ENCODE data around the gene PEA15. TPM values are rescaled to one million over a fixed set of nuclear protein-coding genes. Genes with fewer than 3 reads are reported as not detected.
A peak's percentile ranks its signal among the peaks of the same experiment; 100 is the strongest.

The PEA15 gene
- total RNA-seq, 1 donor from 2014 or later, result 70.9 TPM

- no peak for DNase-seq
- Mint-ChIP-seq H3K27ac (peak overlapping the region; percentile 66), H3K9me3 (no peaks in the 10 kb centered on the region), H3K27me3 (no peaks in the 10 kb centered on the region), H3K4me1 (peaks cover 43% of the 10 kb centered on the region), H3K4me3 (no peak overlapping the region), H3K36me3 (ENCODE audit: low read depth) (peaks cover 48% of the 10 kb centered on the region)
- intact Hi-C loops (cut with micrococcal nuclease), result loop anchor here (5.0 kb wide), 1 partner anchor 176 kb away; the partner anchor contains the start of gene PIGM
Observed at GRCh38 chr1:160207771-160208556, 2.8 kb downstream of the PEA15 start.

GRCh38 chr1:160208557-160209320 lies 3.6 kb downstream of the PEA15 start:
- peak overlapping the region; percentile 61 for H3K27ac Mint-ChIP-seq
- no peaks in the 10 kb centered on the region for H3K27me3 Mint-ChIP-seq
- no peak for DNase-seq
- H3K4me1 Mint-ChIP-seq, result peaks cover 43% of the 10 kb centered on the region
- H3K4me3 Mint-ChIP-seq, result no peak overlapping the region
- intact Hi-C loops (cut with micrococcal nuclease), result loop anchor here (5.0 kb wide), 1 partner anchor 176 kb away; the partner anchor contains the start of gene PIGM
- no peaks in the 10 kb centered on the region for H3K9me3 Mint-ChIP-seq
- H3K36me3 Mint-ChIP-seq (ENCODE audit: low read depth), result peaks cover 56% of the 10 kb centered on the region

- intact Hi-C loops (cut with micrococcal nuclease), result loop anchor here (5.0 kb wide), 1 partner anchor 177 kb away; the partner anchor contains the start of gene PIGM
- peaks cover 36% of the 10 kb centered on the region for H3K4me1 Mint-ChIP-seq
- no peak for DNase-seq
- H3K36me3 Mint-ChIP-seq (ENCODE audit: low read depth), result peaks cover 60% of the 10 kb centered on the region
- H3K27me3 Mint-ChIP-seq, result no peaks in the 10 kb centered on the region
- no peaks in the 10 kb centered on the region for H3K9me3 Mint-ChIP-seq
- H3K27ac Mint-ChIP-seq, result peak overlapping the region; percentile 61
- no peak overlapping the region for H3K4me3 Mint-ChIP-seq
Observed at GRCh38 chr1:160209321-160210046, 4.3 kb downstream of the PEA15 start.

- intact Hi-C loops (cut with micrococcal nuclease), result no loop called here
- no peak overlapping the region for H3K27ac Mint-ChIP-seq
- no peak overlapping the region for H3K4me3 Mint-ChIP-seq
- peaks cover 66% of the 10 kb centered on the region for H3K36me3 Mint-ChIP-seq (ENCODE audit: low read depth)
- no peaks in the 10 kb centered on the region for H3K9me3 Mint-ChIP-seq
- H3K4me1 Mint-ChIP-seq, result peaks cover 32% of the 10 kb centered on the region
- DNase-seq, result no peak
- H3K27me3 Mint-ChIP-seq, result no peaks in the 10 kb centered on the region
Observed at GRCh38 chr1:160210561-160210960, 5.4 kb downstream of the PEA15 start.

- peak overlapping the region; percentile 32 for H3K27ac Mint-ChIP-seq
- H3K4me3 Mint-ChIP-seq, result no peak overlapping the region
- peaks cover 72% of the 10 kb centered on the region for H3K36me3 Mint-ChIP-seq (ENCODE audit: low read depth)
- no peaks in the 10 kb centered on the region for H3K27me3 Mint-ChIP-seq
- no peak for DNase-seq
- no peaks in the 10 kb centered on the region for H3K9me3 Mint-ChIP-seq
- peaks cover 32% of the 10 kb centered on the region for H3K4me1 Mint-ChIP-seq
- intact Hi-C loops (cut with micrococcal nuclease), result no loop called here
Observed at GRCh38 chr1:160211046-160211790, 6.0 kb downstream of the PEA15 start.

- Mint-ChIP-seq H3K27me3 (no peaks in the 10 kb centered on the region), H3K27ac (no peak overlapping the region), H3K36me3 (ENCODE audit: low read depth) (peaks cover 63% of the 10 kb centered on the region), H3K4me1 (peaks cover 8% of the 10 kb centered on the region), H3K9me3 (no peaks in the 10 kb centered on the region), H3K4me3 (no peak overlapping the region)
- intact Hi-C loops (cut with micrococcal nuclease), result no loop called here
- no peak for DNase-seq
Observed at GRCh38 chr1:160214481-160215140, 9.4 kb downstream of the PEA15 start.

- DNase-seq, result no peak
- H3K4me3 Mint-ChIP-seq, result no peak overlapping the region
- no peak overlapping the region for H3K27ac Mint-ChIP-seq
- intact Hi-C loops (cut with micrococcal nuclease), result no loop called here
- H3K27me3 Mint-ChIP-seq, result no peaks in the 10 kb centered on the region
- H3K4me1 Mint-ChIP-seq, result no peaks in the 10 kb centered on the region
- H3K36me3 Mint-ChIP-seq (ENCODE audit: low read depth), result peaks cover 68% of the 10 kb centered on the region
- no peaks in the 10 kb centered on the region for H3K9me3 Mint-ChIP-seq
Observed at GRCh38 chr1:160216301-160216700, 11.1 kb downstream of the PEA15 start.

GRCh38 chr1:160217481-160218051 lies 12.4 kb downstream of the PEA15 start:
- no peaks in the 10 kb centered on the region for H3K9me3 Mint-ChIP-seq
- H3K36me3 Mint-ChIP-seq (ENCODE audit: low read depth), result peaks cover 64% of the 10 kb centered on the region
- DNase-seq, result no peak
- no peaks in the 10 kb centered on the region for H3K27me3 Mint-ChIP-seq
- no peak overlapping the region for H3K4me3 Mint-ChIP-seq
- intact Hi-C loops (cut with micrococcal nuclease), result no loop called here
- H3K27ac Mint-ChIP-seq, result no peak overlapping the region
- H3K4me1 Mint-ChIP-seq, result no peaks in the 10 kb centered on the region

GRCh38 chr1:160219062-160219929 lies 14.1 kb downstream of the PEA15 start:
- Mint-ChIP-seq H3K4me3 (no peak overlapping the region), H3K9me3 (no peaks in the 10 kb centered on the region), H3K4me1 (no peaks in the 10 kb centered on the region), H3K36me3 (ENCODE audit: low read depth) (peaks cover 63% of the 10 kb centered on the region), H3K27ac (no peak overlapping the region), H3K27me3 (no peaks in the 10 kb centered on the region)
- no peak for DNase-seq
- intact Hi-C loops (cut with micrococcal nuclease), result no loop called here

GRCh38 chr1:160220301-160220700 lies 15.1 kb downstream of the PEA15 start:
- Mint-ChIP-seq H3K9me3 (no peaks in the 10 kb centered on the region), H3K36me3 (ENCODE audit: low read depth) (peaks cover 67% of the 10 kb centered on the region), H3K27me3 (no peaks in the 10 kb centered on the region), H3K4me1 (no peaks in the 10 kb centered on the region), H3K27ac (no peak overlapping the region), H3K4me3 (no peak overlapping the region)
- no peak for DNase-seq
- intact Hi-C loops (cut with micrococcal nuclease), result no loop called here

GRCh38 chr1:160221089-160221488 lies 15.9 kb downstream of the PEA15 start:
- DNase-seq, result no peak
- Mint-ChIP-seq H3K9me3 (no peaks in the 10 kb centered on the region), H3K27me3 (no peaks in the 10 kb centered on the region), H3K4me3 (no peak overlapping the region), H3K36me3 (ENCODE audit: low read depth) (peaks cover 62% of the 10 kb centered on the region), H3K4me1 (no peaks in the 10 kb centered on the region), H3K27ac (no peak overlapping the region)
- intact Hi-C loops (cut with micrococcal nuclease), result no loop called here

GRCh38 chr1:160222546-160222945 lies 17.4 kb downstream of the PEA15 start:
- H3K27ac Mint-ChIP-seq, result no peak overlapping the region
- no peak for DNase-seq
- H3K27me3 Mint-ChIP-seq, result no peaks in the 10 kb centered on the region
- no peaks in the 10 kb centered on the region for H3K4me1 Mint-ChIP-seq
- intact Hi-C loops (cut with micrococcal nuclease), result no loop called here
- no peaks in the 10 kb centered on the region for H3K9me3 Mint-ChIP-seq
- H3K36me3 Mint-ChIP-seq (ENCODE audit: low read depth), result peaks cover 53% of the 10 kb centered on the region
- H3K4me3 Mint-ChIP-seq, result no peak overlapping the region

Measured in activated CD4-positive, alpha-beta T cell treated with anti-CD3 and anti-CD28 coated beads, Interleukin-2, amount 10 ng/mL, durations not matched to agents 24 days and 14 days (primary cell).